Osteoblast (primary cell): ENCODE measurements around the gene METTL18. TPM values are rescaled to one million over a fixed set of nuclear protein-coding genes. Genes with fewer than 3 reads are reported as not detected.
A peak's percentile ranks its signal among the peaks of the same experiment; 100 is the strongest.

Experiments used
- DNase-seq: peaks from one replicate; pipeline ENCODE4 v3.0.0; 2011; ENCODE audit warnings: low spot score, mixed read lengths; ENCODE audit not compliant: insufficient read length; ENCODE audit errors: missing footprints
- H2AFZ ChIP-seq: 2 replicates; pipeline ENCODE4 v1.6.0; 2011; ENCODE audit warnings: mild to moderate bottlenecking, low read length
- H3K27ac ChIP-seq: 2 replicates; pipeline ENCODE4 v1.5.1; 2011; ENCODE audit warnings: mild to moderate bottlenecking, low read depth, low read length, moderate library complexity
- H3K27me3 ChIP-seq: 2 replicates; pipeline ENCODE4 v1.6.0; 2012; ENCODE audit warnings: mild to moderate bottlenecking, control low read depth, inconsistent platforms, low read length, moderate library complexity; ENCODE audit not compliant: insufficient read depth
- H3K36me3 ChIP-seq: 2 replicates; pipeline ENCODE4 v1.5.1; 2011; ENCODE audit warnings: mild to moderate bottlenecking, low read length, control low read depth, moderate library complexity; ENCODE audit not compliant: insufficient read depth
- H3K4me1 ChIP-seq: 2 replicates; pipeline ENCODE4 v1.5.1; 2011; ENCODE audit warnings: mild to moderate bottlenecking, low read length, control low read depth, moderate library complexity; ENCODE audit not compliant: insufficient read depth
- H3K4me2 ChIP-seq: 2 replicates; pipeline ENCODE4 v1.6.0; 2011; ENCODE audit warnings: mild to moderate bottlenecking, low read length; ENCODE audit not compliant: insufficient read depth
- H3K4me3 ChIP-seq: fragments of 200-600 bp; sonication (generic); 3 replicates; pipeline ENCODE4 v1.5.1; 2012; ENCODE audit warnings: mild to moderate bottlenecking, low read length, inconsistent platforms; ENCODE audit not compliant: insufficient read depth
- H3K79me2 ChIP-seq: 2 replicates; pipeline ENCODE4 v1.6.0; 2012; ENCODE audit warnings: mild to moderate bottlenecking, low read length, control low read depth, inconsistent platforms; ENCODE audit not compliant: insufficient read depth
- H3K9me3 ChIP-seq: 2 replicates; pipeline ENCODE4 v1.5.1; 2011; ENCODE audit warnings: low read depth, low read length, control low read depth
- H4K20me1 ChIP-seq: 2 replicates; pipeline ENCODE4 v1.6.0; 2012; ENCODE audit warnings: mild to moderate bottlenecking, low read length, control low read depth; ENCODE audit not compliant: insufficient read depth
- total RNA-seq: library from RNA; depleted of rRNA; stranded (reverse); fragments of >200 nt; gene quantifications from 2 replicates; pipeline ENCODE4 v1.2.3, GENCODE V29; 2012
- TF ChIP-seq, protein P1 (sequence below): IDR thresholded peaks from 2 replicates; pipeline ENCODE4 v1.5.1; 2011; ENCODE audit warnings: mild to moderate bottlenecking, low read depth, low read length, moderate library complexity; ENCODE audit errors: extremely low read depth

The METTL18 gene
- total RNA-seq, 1 donor, result 2.9 TPM

DNA sequence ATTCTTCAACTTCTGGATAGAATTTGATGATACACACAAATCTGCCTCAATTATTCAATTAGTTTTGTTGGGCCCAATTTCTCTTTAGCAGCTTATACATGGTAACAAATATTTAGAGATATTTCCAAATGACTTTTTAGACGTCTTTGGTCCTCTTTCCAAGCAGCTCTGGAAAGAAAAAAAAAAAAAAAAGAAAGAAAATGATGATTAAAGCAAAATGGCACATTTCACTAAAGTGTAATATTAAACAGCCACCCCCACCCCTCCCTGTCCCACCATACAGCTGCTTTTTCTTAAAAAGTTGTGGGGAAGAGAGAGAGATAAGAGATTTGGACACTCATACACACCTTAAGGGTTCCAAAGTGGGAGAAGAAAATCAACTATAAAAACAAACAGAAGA lies 977 bp downstream of the METTL18 start:
- no peaks in the 10 kb centered on the region for H4K20me1 ChIP-seq
- H2AFZ ChIP-seq, result peak overlapping the region; percentile 100
- H3K4me3 ChIP-seq, result peak overlapping the region; percentile 98
- no peaks in the 10 kb centered on the region for H3K36me3 ChIP-seq
- H3K79me2 ChIP-seq, result peaks cover 25% of the 10 kb centered on the region
- TF ChIP-seq, protein P1, sequence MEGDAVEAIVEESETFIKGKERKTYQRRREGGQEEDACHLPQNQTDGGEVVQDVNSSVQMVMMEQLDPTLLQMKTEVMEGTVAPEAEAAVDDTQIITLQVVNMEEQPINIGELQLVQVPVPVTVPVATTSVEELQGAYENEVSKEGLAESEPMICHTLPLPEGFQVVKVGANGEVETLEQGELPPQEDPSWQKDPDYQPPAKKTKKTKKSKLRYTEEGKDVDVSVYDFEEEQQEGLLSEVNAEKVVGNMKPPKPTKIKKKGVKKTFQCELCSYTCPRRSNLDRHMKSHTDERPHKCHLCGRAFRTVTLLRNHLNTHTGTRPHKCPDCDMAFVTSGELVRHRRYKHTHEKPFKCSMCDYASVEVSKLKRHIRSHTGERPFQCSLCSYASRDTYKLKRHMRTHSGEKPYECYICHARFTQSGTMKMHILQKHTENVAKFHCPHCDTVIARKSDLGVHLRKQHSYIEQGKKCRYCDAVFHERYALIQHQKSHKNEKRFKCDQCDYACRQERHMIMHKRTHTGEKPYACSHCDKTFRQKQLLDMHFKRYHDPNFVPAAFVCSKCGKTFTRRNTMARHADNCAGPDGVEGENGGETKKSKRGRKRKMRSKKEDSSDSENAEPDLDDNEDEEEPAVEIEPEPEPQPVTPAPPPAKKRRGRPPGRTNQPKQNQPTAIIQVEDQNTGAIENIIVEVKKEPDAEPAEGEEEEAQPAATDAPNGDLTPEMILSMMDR, result no peak
- H3K27ac ChIP-seq, result no peak overlapping the region
- peaks cover 3% of the 10 kb centered on the region for H3K27me3 ChIP-seq
- peaks cover 9% of the 10 kb centered on the region for H3K4me1 ChIP-seq
- H3K9me3 ChIP-seq, result no peaks in the 10 kb centered on the region
- no peak for DNase-seq
- peak overlapping the region; percentile 87 for H3K4me2 ChIP-seq

DNA sequence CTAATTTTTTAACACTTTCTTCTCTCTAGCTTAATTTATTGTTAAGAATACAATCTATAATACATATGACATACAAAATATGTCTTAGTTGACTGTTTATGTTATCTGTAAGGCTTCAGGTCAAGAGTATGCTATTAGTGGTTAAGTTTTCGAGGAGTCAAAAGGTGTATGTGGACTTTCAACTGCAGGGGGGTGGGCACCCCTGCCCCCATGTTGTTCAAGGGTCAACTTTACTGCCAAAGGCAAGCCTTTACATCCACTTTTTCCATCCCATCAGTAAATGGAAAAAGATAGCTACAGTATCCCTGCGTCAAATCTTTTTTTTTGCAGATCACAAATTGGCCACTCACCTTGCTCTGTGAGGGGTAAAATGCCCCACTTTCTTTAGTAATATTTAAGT lies 6.3 kb downstream of the METTL18 start:
- TF ChIP-seq, protein P1, result no peak
- Histone ChIP-seq H3K4me3 (no peak overlapping the region), H3K27me3 (peaks cover 21% of the 10 kb centered on the region), H3K36me3 (no peaks in the 10 kb centered on the region), H3K79me2 (no peaks in the 10 kb centered on the region), H3K4me2 (no peak overlapping the region), H2AFZ (no peak overlapping the region), H3K4me1 (no peaks in the 10 kb centered on the region), H3K9me3 (no peaks in the 10 kb centered on the region), H4K20me1 (no peaks in the 10 kb centered on the region), H3K27ac (no peak overlapping the region)
- no peak for DNase-seq

DNA sequence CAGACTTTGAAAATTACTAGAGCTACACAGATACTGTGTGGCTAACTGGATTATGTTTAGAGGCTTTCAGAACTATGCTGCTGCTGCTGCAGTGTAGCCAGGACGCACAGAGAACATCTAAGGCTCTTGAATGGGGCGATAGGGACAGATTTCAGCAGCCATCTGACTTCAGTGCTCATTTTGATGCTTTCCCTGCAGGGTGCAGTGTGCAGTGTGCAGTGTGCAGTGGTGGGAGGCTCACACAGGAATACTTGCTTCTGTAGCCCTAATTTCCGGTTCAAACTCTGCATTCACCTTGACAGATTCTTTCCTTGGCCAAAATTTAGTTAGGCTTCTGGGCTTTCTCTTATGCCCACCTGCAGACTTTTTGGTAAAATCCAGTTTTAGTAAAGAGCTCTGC lies 7.7 kb downstream of the METTL18 start:
- no peaks in the 10 kb centered on the region for H3K79me2 ChIP-seq
- no peak overlapping the region for H3K4me2 ChIP-seq
- no peak overlapping the region for H3K27ac ChIP-seq
- H3K9me3 ChIP-seq, result no peaks in the 10 kb centered on the region
- H3K4me1 ChIP-seq, result no peaks in the 10 kb centered on the region
- TF ChIP-seq, protein P1, result no peak
- no peak for DNase-seq
- no peak overlapping the region for H2AFZ ChIP-seq
- no peak overlapping the region for H3K4me3 ChIP-seq
- H3K36me3 ChIP-seq, result no peaks in the 10 kb centered on the region
- no peaks in the 10 kb centered on the region for H4K20me1 ChIP-seq
- peaks cover 21% of the 10 kb centered on the region for H3K27me3 ChIP-seq

DNA sequence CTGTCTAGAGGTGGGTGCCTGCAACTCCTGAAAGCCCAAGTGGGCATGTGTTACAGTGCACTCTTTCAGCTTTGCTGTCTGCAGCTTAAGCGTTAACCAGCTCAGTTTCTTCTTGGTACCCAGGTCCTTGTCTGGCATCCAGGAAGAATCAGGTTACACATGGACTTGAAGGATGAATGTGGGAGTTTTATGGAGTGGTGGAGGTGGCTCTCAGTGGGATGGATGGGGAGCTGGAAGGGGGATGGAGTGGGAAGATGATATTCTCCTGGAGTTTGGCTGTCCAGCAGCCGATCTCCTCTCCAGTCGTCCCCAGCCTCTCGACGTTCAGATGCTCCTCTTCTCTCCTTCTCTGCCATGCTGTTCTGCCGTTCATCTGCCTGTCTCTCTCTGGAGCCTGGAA lies 9.4 kb downstream of the METTL18 start:
- H3K4me3 ChIP-seq, result no peak overlapping the region
- H3K9me3 ChIP-seq, result no peaks in the 10 kb centered on the region
- no peak overlapping the region for H2AFZ ChIP-seq
- peaks cover 12% of the 10 kb centered on the region for H3K4me1 ChIP-seq
- DNase-seq, result no peak
- no peak overlapping the region for H3K27ac ChIP-seq
- H3K27me3 ChIP-seq, result peaks cover 21% of the 10 kb centered on the region
- no peaks in the 10 kb centered on the region for H3K36me3 ChIP-seq
- H3K79me2 ChIP-seq, result no peaks in the 10 kb centered on the region
- TF ChIP-seq, protein P1, result no peak
- no peaks in the 10 kb centered on the region for H4K20me1 ChIP-seq
- no peak overlapping the region for H3K4me2 ChIP-seq
